CD1c-positive myeloid dendritic cell (primary cell): Measurements from ENCODE around the gene CPSF4.
"Not testable (repeated sequence)": the region's sequence is repeated elsewhere in the genome, so short reads cannot be mapped to it uniquely, and the experiment has no call there.

Source experiments
- DNase-seq: peaks from one replicate; pipeline ENCODE4 v3.0.0-alpha.2; 2016; ENCODE audit errors: extremely low spot score

Gene CPSF4

GRCh38 chr7:99408379-99409191 is 30.2 kb upstream of the CPSF4 start, which contains the start of the genes BUD31 and PDAP1:
Gene BUD31 (plus strand): TSS chr7:99408969. CDS start chr7:99411093, 2,124 bp downstream.
Gene PDAP1 (minus strand): TSS chr7:99408597. CDS start chr7:99408548, 49 bp downstream.
- peak; percentile 97 for DNase-seq

- peak; percentile 14 for DNase-seq
Measured at GRCh38 chr7:99409192-99409572, 29.6 kb upstream of the CPSF4 start.

- DNase-seq = peak; percentile 13
Measured at GRCh38 chr7:99409806-99410205, 28.9 kb upstream of the CPSF4 start.

- DNase-seq = no peak
Measured at GRCh38 chr7:99410635-99411034, 28.1 kb upstream of the CPSF4 start.

- peak; percentile 18 for DNase-seq
Measured at GRCh38 chr7:99415513-99416127, 23.1 kb upstream of the CPSF4 start.

GRCh38 chr7:99418260-99418659 is 20.5 kb upstream of the CPSF4 start:
- no peak for DNase-seq

- DNase-seq = no peak
Measured at GRCh38 chr7:99419323-99420021, 19.3 kb upstream of the CPSF4 start.

- DNase-seq = no peak
Measured at GRCh38 chr7:99420213-99420612, 18.5 kb upstream of the CPSF4 start.

GRCh38 chr7:99420986-99421385 is 17.8 kb upstream of the CPSF4 start:
- no peak for DNase-seq

GRCh38 chr7:99422186-99422585 is 16.6 kb upstream of the CPSF4 start:
- DNase-seq = no peak

- DNase-seq = no peak
Measured at GRCh38 chr7:99422625-99423024, 16.1 kb upstream of the CPSF4 start.

- DNase-seq = no peak
Measured at GRCh38 chr7:99424932-99425730, 13.6 kb upstream of the CPSF4 start.

GRCh38 chr7:99428972-99429566 is 9.7 kb upstream of the CPSF4 start:
- DNase-seq = no peak

GRCh38 chr7:99429756-99430155 is 9.0 kb upstream of the CPSF4 start:
- no peak for DNase-seq

- not testable (repeated sequence) for DNase-seq
Measured at GRCh38 chr7:99431756-99432540, 6.8 kb upstream of the CPSF4 start.

GRCh38 chr7:99433158-99433557 is 5.6 kb upstream of the CPSF4 start:
- no peak for DNase-seq

GRCh38 chr7:99437946-99438572 is 684 bp upstream of the CPSF4 start:
- DNase-seq = no peak

- no peak for DNase-seq
Measured at GRCh38 chr7:99440195-99440594, 1.5 kb downstream of the CPSF4 start.

- no peak for DNase-seq
Measured at GRCh38 chr7:99446096-99446495, 7.4 kb downstream of the CPSF4 start.

GRCh38 chr7:99447943-99448342 is 9.2 kb downstream of the CPSF4 start:
- DNase-seq = no peak
